Measurements from ENCODE around the gene LIMK2. TPM values are rescaled to one million over a fixed set of nuclear protein-coding genes. Genes with fewer than 3 reads are reported as not detected.

The LIMK2 gene
- total RNA-seq, 2 experiments from 2014 or later: 31.8 to 34.4 TPM

DNA sequence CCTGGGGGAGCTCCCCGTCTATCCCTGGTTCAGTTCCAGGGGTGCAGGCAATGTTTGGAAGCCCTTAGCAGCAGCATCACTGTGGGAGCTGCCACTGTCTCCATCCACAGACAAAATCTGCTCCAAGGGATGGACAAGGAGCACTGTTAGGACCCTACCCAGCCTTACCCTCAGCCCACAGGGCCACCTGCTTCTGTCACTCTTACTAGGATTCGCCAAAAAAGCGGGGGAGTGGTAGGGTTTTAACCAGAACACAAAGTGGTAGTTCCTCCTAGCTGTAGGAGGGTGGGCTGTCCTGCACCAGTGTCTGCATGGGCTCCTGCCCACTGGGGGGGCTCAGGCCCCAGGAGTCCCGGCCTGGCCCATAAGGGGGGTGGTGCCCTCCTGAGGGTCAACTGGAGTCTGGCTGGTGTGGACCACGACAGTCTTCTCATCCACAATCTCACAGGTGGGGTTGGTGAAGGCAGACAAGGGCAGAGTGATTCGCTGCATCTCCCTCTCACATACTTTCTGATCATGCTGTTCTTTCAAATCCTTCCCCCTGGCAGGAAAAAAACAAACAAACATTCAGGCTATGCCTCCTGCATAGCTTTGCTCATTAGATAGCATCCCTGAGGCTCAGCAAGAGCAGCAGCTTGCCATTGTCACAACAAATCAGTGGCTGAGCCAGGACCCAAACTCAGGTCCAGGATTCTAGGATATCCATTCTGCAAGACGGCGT lies 70.8 kb downstream of the LIMK2 start:
- H3K9me3 Mint-ChIP-seq (ENCODE audit: low read depth): no peaks in the 10 kb centered on the region
- ChIA-PET POLR2A (interaction anchor here (0.5 to 1.4 kb wide), 2 partner anchors 9 to 70 kb away, joined by 3 read pairs; partner anchors contain the start of gene PIK3IP1), CTCF (interaction anchor here (0.6 to 3.9 kb wide), 5 partner anchors 9 to 197 kb away, joined by 3 to 22 read pairs (median 8); partner anchors contain the start of gene PIK3IP1)
- no peaks in the 10 kb centered on the region for H3K27me3 Mint-ChIP-seq
- H3K36me3 Mint-ChIP-seq (ENCODE audit: low read depth): peaks cover 50% of the 10 kb centered on the region
- H3K4me1 Mint-ChIP-seq: peaks cover 96% of the 10 kb centered on the region
- ATAC-seq (no peak), DNase-seq (no peak)
- no peak overlapping the region for H3K4me3 Mint-ChIP-seq
- peak overlapping the region; percentile 22 for H3K27ac Mint-ChIP-seq
- intact Hi-C loops (cut with DNase I, micrococcal nuclease): no loop called here

DNA sequence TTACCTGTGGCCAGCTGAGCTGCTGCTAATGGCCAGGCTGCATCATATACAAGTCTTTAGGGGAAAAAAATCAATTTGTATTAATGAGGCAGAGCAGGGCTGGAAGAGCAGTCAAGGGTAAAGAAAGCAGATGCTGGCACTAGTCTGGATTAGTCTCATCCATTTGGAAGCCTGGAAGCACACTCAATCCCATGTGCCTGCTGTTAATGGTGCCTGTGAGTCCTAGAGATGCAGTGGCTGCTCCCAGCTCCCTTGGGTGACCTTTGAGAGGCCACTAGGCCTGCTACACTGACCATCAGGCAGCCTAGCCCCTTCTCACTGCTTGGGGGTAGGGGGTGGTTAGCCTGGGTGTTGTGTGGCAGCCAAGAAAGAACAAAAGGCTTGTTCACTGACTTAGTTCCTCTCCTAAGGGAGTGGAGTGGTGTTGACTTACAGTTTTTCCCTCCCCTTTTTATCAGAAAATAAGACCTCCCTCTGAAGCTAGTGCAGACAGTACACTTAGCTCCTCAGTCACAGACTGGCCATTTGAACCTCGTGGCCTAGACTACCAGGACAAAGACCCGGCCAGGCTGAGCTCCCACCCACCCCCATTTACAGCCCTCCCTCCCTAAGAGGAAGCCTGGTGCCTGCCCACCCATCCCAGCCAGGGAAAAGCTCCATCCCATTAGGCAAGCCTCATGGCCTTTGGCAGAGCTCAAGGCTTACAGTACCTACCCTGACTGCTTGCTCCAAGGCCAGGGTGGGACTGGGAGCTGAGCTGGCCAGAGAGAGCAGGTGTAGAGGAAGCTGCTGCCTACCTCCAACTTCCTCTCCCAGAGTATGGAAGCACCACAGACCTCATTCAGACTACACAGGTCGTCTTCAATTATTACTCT lies 72.4 kb downstream of the LIMK2 start:
- DNase-seq (no peak), ATAC-seq (no peak)
- Mint-ChIP-seq H3K4me3 (no peak overlapping the region), H3K36me3 (ENCODE audit: low read depth) (peaks cover 50% of the 10 kb centered on the region), H3K27ac (peak overlapping the region; percentile 97), H3K27me3 (no peaks in the 10 kb centered on the region), H3K9me3 (ENCODE audit: low read depth) (no peaks in the 10 kb centered on the region), H3K4me1 (peaks cover 96% of the 10 kb centered on the region)
- POLR2A ChIA-PET: interaction anchor here (0.6 kb wide), 1 partner anchor 18 kb away, joined by 3 read pairs; no protein-coding TSS in a partner anchor
- CTCF ChIA-PET: interaction anchor here (0.6 to 3.9 kb wide), 6 partner anchors 11 to 1823 kb away, joined by 3 to 22 read pairs (median 6); no protein-coding TSS in a partner anchor
- intact Hi-C loops (cut with DNase I, micrococcal nuclease): loop anchor here in 1 of 2 experiments (5.0 kb wide), 1 partner anchor 647 kb away; the partner anchor contains the start of gene SLC35E4

DNA sequence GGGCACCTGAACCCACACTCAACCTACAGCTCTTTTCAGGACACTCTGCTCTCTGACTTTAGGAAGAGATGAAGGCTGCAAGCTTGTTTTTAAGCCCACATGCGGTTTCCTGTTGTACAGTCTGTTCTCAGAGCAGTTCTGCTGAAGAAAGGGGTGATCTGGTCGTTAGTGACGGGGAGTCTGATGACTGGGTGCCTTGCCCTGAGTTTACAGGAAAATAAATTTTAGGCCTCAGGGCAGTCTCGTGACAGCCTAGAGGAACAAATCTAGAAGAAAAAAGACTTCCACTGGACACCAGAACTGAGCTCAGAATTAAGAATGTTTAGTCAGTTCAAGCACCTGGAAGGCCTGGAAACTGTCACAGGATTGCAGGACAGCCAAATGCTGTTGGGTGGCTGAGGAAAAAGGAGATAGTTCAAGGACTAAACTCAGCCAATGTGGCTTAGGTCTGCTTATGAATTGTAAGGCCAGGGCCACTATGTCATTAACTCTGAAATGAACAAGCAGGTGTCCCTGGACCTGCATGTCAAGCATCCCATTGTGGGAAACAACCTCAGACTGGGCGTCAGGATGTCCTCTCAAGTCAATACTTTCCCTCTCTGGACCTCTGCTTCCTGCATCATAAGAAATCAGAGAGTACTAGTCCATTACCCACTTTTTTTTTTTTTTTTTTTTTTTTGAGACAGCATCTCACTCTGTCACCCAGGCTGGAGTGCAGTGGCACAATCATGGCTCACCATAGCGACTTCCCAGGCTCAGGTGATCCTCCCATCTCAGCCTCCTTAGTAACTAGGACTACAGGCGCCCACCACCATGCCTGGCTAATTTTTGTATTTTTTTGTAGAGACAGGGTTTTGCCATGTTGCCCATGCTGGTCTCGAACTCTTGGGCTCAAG lies 74.5 kb downstream of the LIMK2 start:
- intact Hi-C loops (cut with DNase I, micrococcal nuclease): loop anchor here in 1 of 2 experiments (1.0 to 5.0 kb wide), 2 partner anchors 179 to 649 kb away; partner anchors contain the start of genes SELENOM and SLC35E4
- Mint-ChIP-seq H3K27ac (peak overlapping the region; percentile 97), H3K27me3 (no peaks in the 10 kb centered on the region), H3K4me1 (peaks cover 80% of the 10 kb centered on the region), H3K4me3 (peak overlapping the region; percentile 5), H3K36me3 (ENCODE audit: low read depth) (peaks cover 39% of the 10 kb centered on the region), H3K9me3 (ENCODE audit: low read depth) (no peaks in the 10 kb centered on the region)
- ChIA-PET CTCF (interaction anchor here (0.7 to 2.2 kb wide), 4 partner anchors 7 to 637 kb away, joined by 3 to 7 read pairs (median 6); partner anchors contain the start of gene SELENOM), POLR2A (interaction anchor here (0.6 to 1.6 kb wide), 5 partner anchors 13 to 1689 kb away, joined by 3 to 10 read pairs (median 4); no protein-coding TSS in a partner anchor)
- DNase-seq (peak; percentile 72), ATAC-seq (peak; percentile 68)

DNA sequence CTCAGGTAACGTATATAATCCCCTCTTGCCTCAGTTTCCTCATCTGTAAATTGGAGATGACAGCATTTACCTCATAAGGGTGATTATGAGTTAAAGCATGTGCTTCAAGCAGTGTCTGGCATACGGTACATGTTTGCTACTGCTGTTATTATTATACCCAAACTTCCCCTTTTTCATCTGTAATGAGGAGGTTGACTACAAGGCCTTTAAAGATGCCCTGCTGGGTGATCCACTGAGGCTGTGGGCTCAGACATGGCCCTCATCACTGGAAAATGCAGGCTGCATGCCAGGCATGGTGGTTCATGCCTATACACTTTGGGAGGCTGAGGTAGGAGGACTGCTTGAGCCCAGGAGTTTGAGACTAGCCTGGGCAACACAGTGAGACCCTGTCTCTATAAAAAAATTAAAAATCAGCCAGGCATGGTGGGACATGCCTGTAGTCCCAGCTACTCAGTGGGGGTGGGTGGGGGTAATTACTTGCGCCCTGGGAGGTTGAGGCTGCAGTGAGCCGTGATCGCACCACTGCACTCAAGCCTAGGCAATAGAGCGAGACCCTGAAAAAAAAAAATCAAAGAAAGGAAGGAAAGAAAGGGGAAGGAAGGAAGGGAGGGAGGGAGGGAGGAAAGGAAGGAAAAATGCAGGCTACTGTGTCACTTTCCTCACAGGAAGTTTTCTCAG lies 75.9 kb downstream of the LIMK2 start:
- H3K4me1 Mint-ChIP-seq: peaks cover 76% of the 10 kb centered on the region
- peaks cover 34% of the 10 kb centered on the region for H3K36me3 Mint-ChIP-seq (ENCODE audit: low read depth)
- ATAC-seq (no peak), DNase-seq (no peak)
- H3K9me3 Mint-ChIP-seq (ENCODE audit: low read depth): no peaks in the 10 kb centered on the region
- POLR2A ChIA-PET: interaction anchor here (5.6 kb wide), 1 partner anchor 10 kb away, joined by 38 read pairs; no protein-coding TSS in a partner anchor
- intact Hi-C loops (cut with DNase I, micrococcal nuclease): loop anchor here in 1 of 2 experiments (5.0 kb wide), 1 partner anchor 651 kb away; the partner anchor contains the start of gene SLC35E4
- peak overlapping the region; percentile 97 for H3K27ac Mint-ChIP-seq
- H3K4me3 Mint-ChIP-seq: peak overlapping the region; percentile 90
- CTCF ChIA-PET: interaction anchor here (0.7 to 0.9 kb wide), 3 partner anchors 9 to 11 kb away, joined by 3 read pairs; no protein-coding TSS in a partner anchor
- no peaks in the 10 kb centered on the region for H3K27me3 Mint-ChIP-seq

DNA sequence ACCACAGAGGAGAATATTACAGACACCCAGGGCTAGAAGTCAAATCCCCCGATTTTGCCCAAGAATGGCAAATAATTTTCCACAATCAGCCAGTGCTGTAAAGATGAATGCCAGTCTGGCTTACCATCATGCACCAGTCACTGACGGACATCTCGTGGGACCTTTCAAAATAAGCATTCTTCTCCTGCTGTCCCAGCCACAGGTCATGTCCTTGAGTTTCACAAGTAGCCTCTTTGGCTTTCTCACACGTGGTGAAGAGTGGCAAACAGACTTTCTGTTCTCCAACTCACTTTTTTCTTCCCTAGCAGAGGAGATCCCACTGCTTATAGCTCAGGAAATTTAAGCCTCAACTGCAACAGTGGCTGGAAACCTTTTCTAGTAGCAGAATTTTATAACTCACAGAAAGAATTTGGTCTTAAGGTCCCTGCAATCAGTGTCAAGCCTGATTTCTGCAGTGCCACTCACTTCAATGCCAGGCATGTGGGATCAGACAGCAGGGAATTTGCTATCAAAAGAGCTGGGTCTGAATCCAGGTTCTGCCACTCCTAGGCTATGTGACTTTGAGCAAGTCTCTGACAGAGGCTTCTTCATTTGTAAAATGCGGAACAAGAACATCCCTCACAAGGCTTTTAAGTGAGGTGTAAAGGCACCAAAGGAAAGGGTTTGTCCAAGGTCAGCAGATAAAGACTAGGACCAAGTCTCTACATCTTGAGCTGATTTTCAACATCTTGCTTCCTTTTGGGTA lies 76.6 kb downstream of the LIMK2 start:
- intact Hi-C loops (cut with DNase I, micrococcal nuclease): loop anchor here in 1 of 2 experiments (5.0 kb wide), 1 partner anchor 651 kb away; the partner anchor contains the start of gene SLC35E4
- Mint-ChIP-seq H3K4me3 (peak overlapping the region; percentile 90), H3K36me3 (ENCODE audit: low read depth) (peaks cover 33% of the 10 kb centered on the region), H3K4me1 (peaks cover 75% of the 10 kb centered on the region), H3K9me3 (ENCODE audit: low read depth) (peaks cover under 1% of the 10 kb centered on the region), H3K27me3 (no peaks in the 10 kb centered on the region), H3K27ac (peak overlapping the region; percentile 97)
- DNase-seq (no peak), ATAC-seq (no peak)
- ChIA-PET CTCF (interaction anchor here (0.6 to 2.8 kb wide), 6 partner anchors 9 to 210 kb away, joined by 3 to 24 read pairs (median 6); no protein-coding TSS in a partner anchor), POLR2A (interaction anchor here (5.6 kb wide), 1 partner anchor 11 kb away, joined by 38 read pairs; no protein-coding TSS in a partner anchor)

DNA sequence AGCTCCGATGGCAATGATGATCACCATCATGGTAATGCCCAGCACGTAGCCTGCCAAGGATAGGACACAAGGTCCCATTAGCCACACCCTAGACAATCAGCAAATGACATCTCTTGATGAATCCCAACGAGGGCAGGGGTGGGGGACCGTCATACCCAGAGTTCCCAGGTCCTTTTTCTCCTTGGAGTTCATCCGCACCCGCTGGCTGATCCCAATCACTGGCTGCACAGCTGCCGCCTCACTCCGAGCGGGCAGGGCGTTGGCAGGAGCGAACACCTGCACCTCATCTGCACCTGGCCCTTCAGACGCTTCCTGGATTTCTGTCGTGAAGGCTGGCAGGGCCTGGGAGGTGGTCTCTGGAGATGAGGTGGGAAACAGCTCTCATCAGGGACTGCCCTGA lies 77.2 kb downstream of the LIMK2 start:
- H3K4me1 Mint-ChIP-seq: peaks cover 75% of the 10 kb centered on the region
- CTCF ChIA-PET: interaction anchor here (0.7 to 2.8 kb wide), 7 partner anchors 7 to 342 kb away, joined by 4 to 24 read pairs (median 6); no protein-coding TSS in a partner anchor

DNA sequence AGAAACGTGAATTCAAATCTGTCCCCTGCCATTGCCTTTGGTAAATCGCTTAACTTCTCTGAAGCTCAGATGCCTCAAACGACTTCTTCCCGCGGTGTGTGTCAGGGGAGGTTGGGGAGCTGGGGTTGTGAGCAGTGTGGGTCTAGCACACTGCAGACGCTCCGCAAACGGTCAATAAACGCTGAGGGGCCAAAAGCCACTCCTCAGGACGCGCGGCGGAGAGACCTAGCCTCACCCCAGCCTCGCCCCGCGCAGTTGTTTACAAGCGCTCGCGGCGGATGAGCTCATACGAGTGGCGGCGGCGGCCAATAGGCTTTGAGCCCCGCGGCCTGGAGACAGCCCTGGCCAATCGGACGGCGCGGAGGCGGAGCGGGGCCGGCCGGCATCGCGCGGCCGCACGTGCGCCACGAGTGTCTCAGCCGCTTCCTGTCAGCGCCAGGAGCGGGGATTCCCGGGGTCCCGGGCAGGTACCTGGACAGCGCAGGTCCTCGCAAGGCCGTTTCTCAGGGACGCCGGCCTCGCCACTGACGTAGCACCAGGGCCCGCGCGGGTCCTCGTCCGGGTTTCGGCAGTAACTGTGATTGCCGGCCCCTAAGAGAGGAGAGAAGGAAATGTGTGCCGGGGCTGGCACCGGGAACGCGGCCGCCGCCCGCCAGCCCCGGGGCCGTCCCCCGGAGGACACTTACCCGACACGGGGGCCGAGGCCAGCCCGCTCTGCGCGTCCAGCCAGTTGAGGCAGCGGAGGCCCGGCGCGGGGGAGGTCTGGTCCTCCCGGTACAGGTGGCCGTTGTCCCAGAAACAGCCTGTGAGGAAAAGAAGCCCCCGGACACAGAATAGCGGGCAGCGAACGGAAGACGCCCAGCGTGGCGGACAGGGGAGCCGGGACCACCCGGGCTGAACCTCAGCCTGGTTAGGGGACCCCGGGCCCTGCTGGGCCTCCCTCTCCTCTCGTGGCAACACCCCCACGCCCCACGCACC lies 78.7 kb downstream of the LIMK2 start:
- Mint-ChIP-seq H3K36me3 (ENCODE audit: low read depth) (peaks cover 29% of the 10 kb centered on the region), H3K4me3 (peak overlapping the region; percentile 90), H3K9me3 (ENCODE audit: low read depth) (peaks cover 2% of the 10 kb centered on the region), H3K4me1 (peaks cover 71% of the 10 kb centered on the region), H3K27ac (peak overlapping the region; percentile 97), H3K27me3 (no peaks in the 10 kb centered on the region)
- DNase-seq (peak; percentile 97), ATAC-seq (peak; percentile 78)
- intact Hi-C loops (cut with DNase I, micrococcal nuclease): loop anchor here (1.0 to 5.0 kb wide), 16 partner anchors 57 to 868 kb away; partner anchors contain the start of genes LIMK2 (in 2 of the 2), DEPDC5 (in 1 of the 2), DRG1 (in 1 of the 2) and MORC2 (in 1 of the 2)
- ChIA-PET POLR2A (interaction anchor here (0.7 to 5.6 kb wide), 10 partner anchors 13 to 642 kb away, joined by 3 to 38 read pairs (median 4); partner anchors contain the start of genes MORC2, PATZ1 and SELENOM), CTCF (interaction anchor here (0.8 to 2.8 kb wide), 15 partner anchors 9 to 82 kb away, joined by 3 to 24 read pairs (median 6); partner anchors contain the start of gene LIMK2)

More for the DNA sequence above, 77.2 kb downstream of the LIMK2 start:
- no peaks in the 10 kb centered on the region for H3K27me3 Mint-ChIP-seq
- ATAC-seq (no peak), DNase-seq (no peak)
- H3K4me3 Mint-ChIP-seq: peak overlapping the region; percentile 90
- H3K9me3 Mint-ChIP-seq (ENCODE audit: low read depth): peaks cover 2% of the 10 kb centered on the region
- POLR2A ChIA-PET: interaction anchor here (5.6 kb wide), 1 partner anchor 11 kb away, joined by 38 read pairs; no protein-coding TSS in a partner anchor
- intact Hi-C loops (cut with DNase I, micrococcal nuclease): loop anchor here in 1 of 2 experiments (5.0 kb wide), 1 partner anchor 652 kb away; the partner anchor contains the start of gene SLC35E4
- peak overlapping the region; percentile 97 for H3K27ac Mint-ChIP-seq
- peaks cover 34% of the 10 kb centered on the region for H3K36me3 Mint-ChIP-seq (ENCODE audit: low read depth)

All from activated CD4-positive, alpha-beta T cell treated with anti-CD3 and anti-CD28 coated beads for 36 hours (primary cell).